Caco-2 (cell line): ENCODE measurements around the gene SPATC1L. TPM values are rescaled to one million over a fixed set of nuclear protein-coding genes. Genes with fewer than 3 reads are reported as not detected.
"Not testable (repeated sequence)": the region's sequence is repeated elsewhere in the genome, so short reads cannot be mapped to it uniquely, and the experiment has no call there.

Experiments
- BruUV-seq: library from RNA; stranded (reverse); fragments of 400-500 nt; replicated peaks from 2 replicates; lab custom pipeline; 2021; lab: Mats Ljungman, UMichigan
- CTCF ChIA-PET: fragments of 300-600 bp; sonication (Branson Sonifier 250); formaldehyde crosslinking; loops from one replicate; lab custom pipeline; 2022; ENCODE audit warnings: antibody characterized with exemption; lab: Charles Lee
- POLR2A ChIA-PET: fragments of 300-600 bp; sonication (Branson Sonifier 250); formaldehyde crosslinking; loops from one replicate; lab custom pipeline; 2022; ENCODE audit warnings: antibody characterized with exemption; lab: Charles Lee
- DNase-seq, 2 experiments: peaks; one replicate each; pipeline versions ENCODE4 v3.0.0 to v3.0.0-alpha.2; 2020 to 2022
- H3K27me3 ChIP-seq: replicated peaks from 2 replicates; pipeline ENCODE4 v1.6.0; 2011; ENCODE audit warnings: low read length; ENCODE audit not compliant: control insufficient read depth, insufficient read depth
- H3K36me3 ChIP-seq: 2 replicates; pipeline ENCODE4 v1.5.1; 2011; ENCODE audit warnings: low read length; ENCODE audit not compliant: control insufficient read depth, insufficient read depth
- H3K4me1 ChIP-seq: fragments of 250-450 bp; sonication (Bioruptor Pico); 2 replicates; pipeline ENCODE4 v1.5.1; 2020; ENCODE audit warnings: mild to moderate bottlenecking
- H3K4me3 ChIP-seq: 2 replicates; pipeline ENCODE4 v1.5.1; 2011; ENCODE audit warnings: low read depth, mild to moderate bottlenecking, control low read depth, low read length
- H3K9me3 ChIP-seq: fragments of 250-450 bp; sonication (Bioruptor Pico); 2 replicates; pipeline ENCODE4 v1.5.1; 2020; ENCODE audit warnings: mild to moderate bottlenecking, moderate library complexity
- H3K27ac Mint-ChIP-seq: one replicate; pipeline ENCODE4 v1.8.0; 2022; ENCODE audit warnings: mixed read lengths; ENCODE audit not compliant: unreplicated experiment
- H3K27me3 Mint-ChIP-seq: one replicate; pipeline ENCODE4 v1.8.0; 2022; ENCODE audit warnings: mixed read lengths; ENCODE audit not compliant: insufficient read depth, unreplicated experiment
- H3K36me3 Mint-ChIP-seq: one replicate; pipeline ENCODE4 v1.8.0; 2022; ENCODE audit warnings: mild to moderate bottlenecking, mixed read lengths; ENCODE audit not compliant: insufficient read depth, unreplicated experiment
- H3K4me1 Mint-ChIP-seq: one replicate; pipeline ENCODE4 v1.8.0; 2022; ENCODE audit warnings: low read depth, mixed read lengths; ENCODE audit not compliant: unreplicated experiment
- H3K4me3 Mint-ChIP-seq: one replicate; pipeline ENCODE4 v1.8.0; 2022; ENCODE audit warnings: mild to moderate bottlenecking, moderate library complexity, mixed read lengths; ENCODE audit not compliant: unreplicated experiment
- H3K9me3 Mint-ChIP-seq: one replicate; pipeline ENCODE4 v1.8.0; 2022; ENCODE audit warnings: mixed read lengths; ENCODE audit not compliant: unreplicated experiment
- intact Hi-C: fragments of 100-400 bp; cut with micrococcal nuclease; formaldehyde crosslinking; loops from one replicate; pipeline ENCODE4 v1.10.0; 2022; ENCODE audit not compliant: unreplicated experiment
- total RNA-seq: library from RNA; stranded (reverse); gene quantifications from 2 replicates; pipeline ENCODE4 v1.2.3, GENCODE V29; 2022
- TF ChIP-seq, protein P1 (sequence below), 2 experiments: fragments of 200-600 bp in 1 of 2; IDR thresholded peaks; 1 replicate in 1 of 2; 2 replicates in 1 of 2; pipeline versions ENCODE4 v1.5.1 to v1.8.0; 2011 to 2022; ENCODE audit warnings: antibody characterized with exemption in 1 of 2, control low read depth in 1 of 2, inconsistent platforms in 1 of 2, low read depth in 1 of 2, low read length in 1 of 2, mild to moderate bottlenecking in 1 of 2, moderate library complexity in 1 of 2; ENCODE audit not compliant: insufficient read depth in 1 of 2, severe bottlenecking in 1 of 2, unreplicated experiment in 1 of 2

SPATC1L gene
- total RNA-seq, 1 experiment from 2014 or later: 3.1 TPM

- no TSS peak for BruUV-seq
- Mint-ChIP-seq H3K27ac (no peak overlapping the region), H3K36me3 (peaks cover 45% of the 10 kb centered on the region), H3K4me1 (peaks cover 25% of the 10 kb centered on the region), H3K9me3 (no peaks in the 10 kb centered on the region), H3K4me3 (no peak overlapping the region), H3K27me3 (no peaks in the 10 kb centered on the region)
- POLR2A ChIA-PET: no interaction called here
- Histone ChIP-seq H3K4me1 (peaks cover 11% of the 10 kb centered on the region), H3K4me3 (no peak overlapping the region), H3K27me3 (no peaks in the 10 kb centered on the region), H3K36me3 (peaks cover 1% of the 10 kb centered on the region), H3K9me3 (no peaks in the 10 kb centered on the region)
- TF ChIP-seq, protein P1, sequence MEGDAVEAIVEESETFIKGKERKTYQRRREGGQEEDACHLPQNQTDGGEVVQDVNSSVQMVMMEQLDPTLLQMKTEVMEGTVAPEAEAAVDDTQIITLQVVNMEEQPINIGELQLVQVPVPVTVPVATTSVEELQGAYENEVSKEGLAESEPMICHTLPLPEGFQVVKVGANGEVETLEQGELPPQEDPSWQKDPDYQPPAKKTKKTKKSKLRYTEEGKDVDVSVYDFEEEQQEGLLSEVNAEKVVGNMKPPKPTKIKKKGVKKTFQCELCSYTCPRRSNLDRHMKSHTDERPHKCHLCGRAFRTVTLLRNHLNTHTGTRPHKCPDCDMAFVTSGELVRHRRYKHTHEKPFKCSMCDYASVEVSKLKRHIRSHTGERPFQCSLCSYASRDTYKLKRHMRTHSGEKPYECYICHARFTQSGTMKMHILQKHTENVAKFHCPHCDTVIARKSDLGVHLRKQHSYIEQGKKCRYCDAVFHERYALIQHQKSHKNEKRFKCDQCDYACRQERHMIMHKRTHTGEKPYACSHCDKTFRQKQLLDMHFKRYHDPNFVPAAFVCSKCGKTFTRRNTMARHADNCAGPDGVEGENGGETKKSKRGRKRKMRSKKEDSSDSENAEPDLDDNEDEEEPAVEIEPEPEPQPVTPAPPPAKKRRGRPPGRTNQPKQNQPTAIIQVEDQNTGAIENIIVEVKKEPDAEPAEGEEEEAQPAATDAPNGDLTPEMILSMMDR (IDR thresholded peaks at IDR 0.05; ENCODE audit: insufficient read depth in 1 of 2, low read depth in 1 of 2, low read length in 1 of 2, severe bottlenecking in 1 of 2, unreplicated experiment in 1 of 2): no peak
- no peak for DNase-seq
- CTCF ChIA-PET: no interaction called here
- intact Hi-C loops: no loop called here
Observed at GRCh38 chr21:46187261-46187660, 3.0 kb upstream of the SPATC1L start.

- POLR2A ChIA-PET: no interaction called here
- Histone ChIP-seq H3K4me1 (peaks cover 11% of the 10 kb centered on the region), H3K9me3 (no peaks in the 10 kb centered on the region), H3K4me3 (no peak overlapping the region), H3K27me3 (no peaks in the 10 kb centered on the region), H3K36me3 (0 out of 2 replicates have a peak, but pooled peaks cover 1% of the 10 kb centered on the region)
- intact Hi-C loops: no loop called here
- no peaks in the 10 kb centered on the region for H3K27me3 Mint-ChIP-seq
- no peak overlapping the region for H3K27ac Mint-ChIP-seq
- no peak for DNase-seq
- BruUV-seq: no TSS peak
- TF ChIP-seq, protein P1 (IDR thresholded peaks at IDR 0.05; ENCODE audit: insufficient read depth in 1 of 2, low read depth in 1 of 2, low read length in 1 of 2, severe bottlenecking in 1 of 2, unreplicated experiment in 1 of 2): no peak
- peaks cover 36% of the 10 kb centered on the region for H3K36me3 Mint-ChIP-seq
- H3K4me1 Mint-ChIP-seq: peaks cover 25% of the 10 kb centered on the region
- peak overlapping the region; percentile 62 for H3K4me3 Mint-ChIP-seq
- no peaks in the 10 kb centered on the region for H3K9me3 Mint-ChIP-seq
- CTCF ChIA-PET: no interaction called here
Observed at GRCh38 chr21:46185716-46186115, 1.5 kb upstream of the SPATC1L start.

GRCh38 chr21:46184625-46185555 lies 631 bp upstream of the SPATC1L start:
- peaks cover 11% of the 10 kb centered on the region for H3K4me1 ChIP-seq
- peak overlapping the region; percentile 31 for H3K4me3 ChIP-seq
- ChIA-PET CTCF (no interaction called here), POLR2A (no interaction called here)
- H3K4me3 Mint-ChIP-seq: peak overlapping the region; percentile 62
- TF ChIP-seq, protein P1 (IDR thresholded peaks at IDR 0.05; ENCODE audit: insufficient read depth in 1 of 2, low read depth in 1 of 2, low read length in 1 of 2, severe bottlenecking in 1 of 2, unreplicated experiment in 1 of 2): no peak
- DNase-seq: peak; percentile 66 to 76
- no peaks in the 10 kb centered on the region for H3K9me3 ChIP-seq
- no peaks in the 10 kb centered on the region for H3K27me3 Mint-ChIP-seq
- peaks cover 28% of the 10 kb centered on the region for H3K36me3 Mint-ChIP-seq
- H3K27me3 ChIP-seq: no peaks in the 10 kb centered on the region
- no TSS peak for BruUV-seq
- peaks cover 25% of the 10 kb centered on the region for H3K4me1 Mint-ChIP-seq
- intact Hi-C loops: no loop called here
- H3K36me3 ChIP-seq: 0 out of 2 replicates have a peak, but pooled peaks cover 1% of the 10 kb centered on the region
- no peaks in the 10 kb centered on the region for H3K9me3 Mint-ChIP-seq
- H3K27ac Mint-ChIP-seq: peak overlapping the region; percentile 48

GRCh38 chr21:46183337-46183909 lies 836 bp downstream of the SPATC1L start:
- DNase-seq, H3K4me3 Mint-ChIP-seq, POLR2A ChIA-PET, H3K36me3 ChIP-seq, H3K9me3 ChIP-seq, H3K9me3 Mint-ChIP-seq, H3K4me3 ChIP-seq, H3K27me3 ChIP-seq, H3K27me3 Mint-ChIP-seq, BruUV-seq, H3K27ac Mint-ChIP-seq, intact Hi-C loops, H3K4me1 ChIP-seq: not testable (repeated sequence)
- CTCF ChIA-PET: interaction anchor here (0.7 kb wide), 1 partner anchor 216 kb away, joined by 5 read pairs; no protein-coding TSS in a partner anchor
- peaks cover 11% of the 10 kb centered on the region for H3K4me1 Mint-ChIP-seq
- H3K36me3 Mint-ChIP-seq: peaks cover 13% of the 10 kb centered on the region
